ENCODE data around the gene SCAMP5. TPM values are rescaled to one million over a fixed set of nuclear protein-coding genes. Genes with fewer than 3 reads are reported as not detected.

Gene SCAMP5
- total and polyA plus RNA-seq, 2 of the 13 experiments (the other 11 are each of a cell fraction or from before 2014, with no cell fraction given), result 34.3 to 49.0 TPM

GRCh38 chr15:74995182-74995778 lies at the start of gene SCAMP5 (continued):
- TF ChIP-seq ZFP36 (IDR thresholded peaks at IDR 0.05; ENCODE audit: borderline replicate concordance, low read depth, low read length, partially characterized antibody), result no peak
- TF ChIP-seq PHF20 (CRISPR knock-in tag; IDR thresholded peaks at IDR 0.05), result peak; percentile 59
- no peak for TF ChIP-seq RFX1 (IDR thresholded peaks at IDR 0.05)
- TF ChIP-seq ZFAT (CRISPR knock-in tag; conservative IDR thresholded peaks at IDR 0.05), result 0 out of 2 replicates have a peak, but pooled peaks have one; percentile 50
- no peak for TF ChIP-seq BRD4 (CRISPR knock-in tag; IDR thresholded peaks at IDR 0.05)
- TF ChIP-seq ATF4 (CRISPR knock-in tag; IDR thresholded peaks at IDR 0.05), result peak in 1 of 2 experiments; percentile 59; a peak in 2 of 4 replicates
- peak; percentile 98 for TF ChIP-seq SAP130 (CRISPR knock-in tag; IDR thresholded peaks at IDR 0.05; ENCODE audit: low read depth)
- peak; percentile 55 for TF ChIP-seq ETV5 (CRISPR knock-in tag; IDR thresholded peaks at IDR 0.05; ENCODE audit: borderline replicate concordance)
- TF ChIP-seq ZNF639 (CRISPR knock-in tag; conservative IDR thresholded peaks at IDR 0.05), result peak; percentile 79
- peak; percentile 76; the same call in 1 of the 2 replicates for TF ChIP-seq E2F5 (CRISPR knock-in tag; conservative IDR thresholded peaks at IDR 0.05)
- no peak for TF ChIP-seq PRDM15 (CRISPR knock-in tag; IDR thresholded peaks at IDR 0.05)
- TF ChIP-seq ZNF629 (CRISPR knock-in tag; conservative IDR thresholded peaks at IDR 0.05), result peak; percentile 66
- peak; percentile 89 for TF ChIP-seq ZNF138 (CRISPR knock-in tag; IDR thresholded peaks at IDR 0.05; ENCODE audit: low read depth)
- peak; percentile 93 for TF ChIP-seq ZNF441 (CRISPR knock-in tag; IDR thresholded peaks at IDR 0.05; ENCODE audit: borderline replicate concordance)
- no peak for TF ChIP-seq ZBTB8A (CRISPR knock-in tag; IDR thresholded peaks at IDR 0.05; ENCODE audit: borderline replicate concordance, low read depth)
- no peak for TF ChIP-seq ATF5 (CRISPR knock-in tag; IDR thresholded peaks at IDR 0.05; ENCODE audit: low read depth)
- TF ChIP-seq RBAK (CRISPR knock-in tag; IDR thresholded peaks at IDR 0.05), result 0 out of 2 replicates have a peak, but pooled peaks have one; percentile 57
- TF ChIP-seq ELK4 (CRISPR knock-in tag; IDR thresholded peaks at IDR 0.05; ENCODE audit: borderline replicate concordance), result no peak
- peak; percentile 73 for TF ChIP-seq DRAP1 (CRISPR knock-in tag; IDR thresholded peaks at IDR 0.05)
- 0 out of 2 replicates have a peak, but pooled peaks have one; percentile 66 for TF ChIP-seq ZNF816 (CRISPR knock-in tag; IDR thresholded peaks at IDR 0.05; ENCODE audit: borderline replicate concordance)

All from HepG2 (cell line).